ENCODE results near the gene ABCB8. TPM values are rescaled to one million over a fixed set of nuclear protein-coding genes. Genes with fewer than 3 reads are reported as not detected.

ABCB8 gene
- total and polyA plus RNA-seq, 9 of the 15 experiments (the other 6 are each of a cell fraction or from before 2014, with no cell fraction given) = 7.6 to 106 (median 36.3) TPM

DNA sequence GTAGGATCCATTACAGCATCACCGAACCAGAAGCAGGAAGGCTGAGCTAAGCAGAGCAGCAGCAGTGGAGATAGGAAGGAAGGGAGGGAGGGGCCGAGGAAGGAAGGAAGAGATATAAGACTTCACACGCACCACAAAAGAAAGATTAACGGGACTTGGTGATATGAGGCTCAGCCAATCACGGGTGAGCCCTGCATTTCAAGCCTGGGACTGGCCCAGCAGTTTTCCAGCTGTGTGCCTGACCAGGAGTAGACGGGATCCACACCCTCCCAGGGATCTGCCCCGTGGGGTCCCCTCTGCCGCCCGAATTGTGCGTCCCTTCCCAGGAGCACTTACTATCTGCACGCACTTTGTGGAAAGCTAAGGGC is 20.1 kb upstream of the ABCB8 start (continued):
- TF ChIP-seq HIVEP1 (CRISPR knock-in tag; IDR thresholded peaks at IDR 0.05) (0 out of 2 replicates have a peak, but pooled peaks have one; percentile 76), TAF1 (IDR thresholded peaks at IDR 0.05; ENCODE audit: control insufficient read depth, extremely low read depth, insufficient read depth, low read length, severe bottlenecking) (peak; percentile 15), NCOR1 (IDR thresholded peaks at IDR 0.05) (peak; percentile 79), RNF2 (IDR thresholded peaks at IDR 0.05) (peak; percentile 57; the same call in 1 of the 2 replicates), ZNF79 (CRISPR knock-in tag; IDR thresholded peaks at IDR 0.05; ENCODE audit: low read depth) (peak; percentile 66; the same call in 1 of the 2 replicates), OTX1 (CRISPR knock-in tag; IDR thresholded peaks at IDR 0.05) (0 out of 2 replicates have a peak, but pooled peaks have one; percentile 3), RUNX1 (IDR thresholded peaks at IDR 0.05; ENCODE audit: low read depth) (peak; percentile 31; the same call in 1 of the 2 replicates), ZNF695 (CRISPR knock-in tag; IDR thresholded peaks at IDR 0.05) (peak; percentile 77; the same call in 1 of the 2 replicates), ZNF75A (CRISPR knock-in tag; IDR thresholded peaks at IDR 0.05) (peak; percentile 31; the same call in 1 of the 2 replicates), COPS2 (conservative IDR thresholded peaks at IDR 0.05) (no peak), DPF2 (IDR thresholded peaks at IDR 0.05) (peak; percentile 92; the same call in 1 of the 2 replicates), MAFK (IDR thresholded peaks at IDR 0.05; ENCODE audit: low read length) (peak; percentile 70), CREB1 (IDR thresholded peaks at IDR 0.05) (peak; percentile 44; the same call in 1 of the 2 replicates), CREB1 (CRISPR knock-in tag; IDR thresholded peaks at IDR 0.05) (no peak), ETV5 (CRISPR knock-in tag; IDR thresholded peaks at IDR 0.05; ENCODE audit: low read depth) (peak; percentile 79; the same call in 1 of the 2 replicates), IRF2 (CRISPR knock-in tag; IDR thresholded peaks at IDR 0.05) (no peak), TAL1 (IDR thresholded peaks at IDR 0.05) (peak; percentile 85), SOX6 (IDR thresholded peaks at IDR 0.05) (peak; percentile 64), CBFA2T3 (IDR thresholded peaks at IDR 0.05) (peak; percentile 96), SMAD1 (IDR thresholded peaks at IDR 0.05; ENCODE audit: low read depth, low read length, partially characterized antibody) (peak; percentile 69), YY1 (IDR thresholded peaks at IDR 0.05; ENCODE audit: borderline replicate concordance in 1 of 3, control insufficient read depth in 1 of 3, extremely low read depth in 1 of 3, insufficient read depth in 3 of 3, insufficient read length in 1 of 3, insufficient replicate concordance in 2 of 3, low read depth in 1 of 3, low read length in 2 of 3) (peak in 1 of 3 experiments; percentile 49), ZNF143 (CRISPR knock-in tag; IDR thresholded peaks at IDR 0.05) (0 out of 2 replicates have a peak, but pooled peaks have one; percentile 52), STAT5A (IDR thresholded peaks at IDR 0.05; ENCODE audit: borderline replicate concordance, low read length) (peak; percentile 61)
- TF ChIP-seq, protein P1, sequence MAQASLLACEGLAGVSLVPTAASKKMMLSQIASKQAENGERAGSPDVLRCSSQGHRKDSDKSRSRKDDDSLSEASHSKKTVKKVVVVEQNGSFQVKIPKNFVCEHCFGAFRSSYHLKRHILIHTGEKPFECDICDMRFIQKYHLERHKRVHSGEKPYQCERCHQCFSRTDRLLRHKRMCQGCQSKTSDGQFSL (CRISPR knock-in tag; IDR thresholded peaks at IDR 0.05) = no peak
- TF ChIP-seq, protein P1 (tag; IDR thresholded peaks at IDR 0.05) = 0 out of 4 replicates have a peak, but pooled peaks of 1 of the 2 experiments have one; percentile 1
- TF ChIP-seq, protein P2, sequence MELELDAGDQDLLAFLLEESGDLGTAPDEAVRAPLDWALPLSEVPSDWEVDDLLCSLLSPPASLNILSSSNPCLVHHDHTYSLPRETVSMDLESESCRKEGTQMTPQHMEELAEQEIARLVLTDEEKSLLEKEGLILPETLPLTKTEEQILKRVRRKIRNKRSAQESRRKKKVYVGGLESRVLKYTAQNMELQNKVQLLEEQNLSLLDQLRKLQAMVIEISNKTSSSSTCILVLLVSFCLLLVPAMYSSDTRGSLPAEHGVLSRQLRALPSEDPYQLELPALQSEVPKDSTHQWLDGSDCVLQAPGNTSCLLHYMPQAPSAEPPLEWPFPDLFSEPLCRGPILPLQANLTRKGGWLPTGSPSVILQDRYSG (tag; conservative IDR thresholded peaks at IDR 0.05; ENCODE audit: low read depth) = no peak
- TF ChIP-seq, protein P3, sequence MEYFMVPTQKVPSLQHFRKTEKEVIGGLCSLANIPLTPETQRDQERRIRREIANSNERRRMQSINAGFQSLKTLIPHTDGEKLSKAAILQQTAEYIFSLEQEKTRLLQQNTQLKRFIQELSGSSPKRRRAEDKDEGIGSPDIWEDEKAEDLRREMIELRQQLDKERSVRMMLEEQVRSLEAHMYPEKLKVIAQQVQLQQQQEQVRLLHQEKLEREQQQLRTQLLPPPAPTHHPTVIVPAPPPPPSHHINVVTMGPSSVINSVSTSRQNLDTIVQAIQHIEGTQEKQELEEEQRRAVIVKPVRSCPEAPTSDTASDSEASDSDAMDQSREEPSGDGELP (CRISPR knock-in tag; IDR thresholded peaks at IDR 0.05; ENCODE audit: borderline replicate concordance) = peak; percentile 83; the same call in 1 of the 2 replicates

Measured in K562 (cell line).